Stimulated activated CD4-positive, alpha-beta T cell treated with anti-CD3 and anti-CD28 coated beads, TNF-alpha, amount 100 ng/mL, for 24 hours (primary cell): Measurements from ENCODE around the gene NELFB.

ENCODE experiments used
- DNase-seq, 3 experiments: peaks; one replicate each; pipeline ENCODE4 v3.0.0-alpha.2; 2020; ENCODE audit warnings: low read depth in 3 of 3

Gene NELFB

DNA sequence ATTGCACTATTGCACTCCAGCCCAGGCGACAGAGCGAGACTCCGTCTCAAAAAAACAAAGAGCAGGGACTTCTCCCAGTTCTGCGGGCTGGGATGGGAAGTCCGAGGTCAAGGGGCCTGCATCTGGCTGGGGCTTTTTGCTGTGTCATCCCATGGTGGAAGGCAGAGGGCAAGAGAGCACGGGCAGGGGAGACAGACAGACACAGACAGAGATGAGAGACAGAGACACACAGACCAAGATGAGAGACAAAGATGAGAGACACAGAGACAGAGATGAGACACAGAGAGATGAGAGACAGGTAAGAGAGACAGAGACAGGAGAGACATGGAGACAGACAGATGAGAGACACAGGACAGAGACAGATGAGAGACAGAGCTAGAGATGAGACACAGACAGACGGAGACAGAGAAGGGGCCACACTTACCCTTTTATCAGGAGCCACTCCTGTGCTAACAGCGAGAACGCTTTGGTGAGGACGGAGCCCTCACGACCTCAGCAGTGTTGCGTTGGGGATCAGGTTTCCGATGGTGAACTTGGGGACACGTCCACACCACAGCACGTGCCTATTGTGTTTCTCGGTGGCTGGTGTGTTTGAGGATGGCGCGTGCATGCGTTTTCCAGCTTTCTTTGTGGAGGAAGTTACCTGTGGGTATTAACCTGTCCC lies 13.5 kb downstream of the NELFB start:
- no peak for DNase-seq

DNA sequence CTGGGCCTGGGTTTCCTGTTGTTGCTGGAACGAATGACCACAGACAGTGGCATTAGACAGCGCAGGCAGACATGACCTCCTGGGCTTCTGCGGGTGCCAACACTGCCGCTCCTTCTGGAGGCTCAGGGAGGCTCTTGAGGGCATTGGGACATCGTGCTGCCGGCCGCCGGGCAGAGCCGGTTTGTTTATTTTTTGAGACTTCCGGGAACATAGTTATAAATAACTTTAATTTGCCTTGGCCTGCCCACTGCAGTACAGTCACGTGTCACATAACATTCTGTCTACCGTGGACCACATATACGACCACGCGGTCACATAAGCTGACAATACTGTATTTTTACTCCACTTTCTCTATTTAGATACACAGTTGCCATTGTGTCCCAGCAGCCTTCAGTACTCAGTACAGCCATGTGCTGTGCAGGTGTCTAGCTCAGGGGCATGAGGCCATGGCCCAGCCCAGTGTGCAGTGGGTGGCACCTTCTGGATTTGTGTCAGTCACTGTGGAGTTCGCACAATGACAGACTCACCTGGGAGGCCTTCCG lies 14.2 kb downstream of the NELFB start:
- no peak for DNase-seq

DNA sequence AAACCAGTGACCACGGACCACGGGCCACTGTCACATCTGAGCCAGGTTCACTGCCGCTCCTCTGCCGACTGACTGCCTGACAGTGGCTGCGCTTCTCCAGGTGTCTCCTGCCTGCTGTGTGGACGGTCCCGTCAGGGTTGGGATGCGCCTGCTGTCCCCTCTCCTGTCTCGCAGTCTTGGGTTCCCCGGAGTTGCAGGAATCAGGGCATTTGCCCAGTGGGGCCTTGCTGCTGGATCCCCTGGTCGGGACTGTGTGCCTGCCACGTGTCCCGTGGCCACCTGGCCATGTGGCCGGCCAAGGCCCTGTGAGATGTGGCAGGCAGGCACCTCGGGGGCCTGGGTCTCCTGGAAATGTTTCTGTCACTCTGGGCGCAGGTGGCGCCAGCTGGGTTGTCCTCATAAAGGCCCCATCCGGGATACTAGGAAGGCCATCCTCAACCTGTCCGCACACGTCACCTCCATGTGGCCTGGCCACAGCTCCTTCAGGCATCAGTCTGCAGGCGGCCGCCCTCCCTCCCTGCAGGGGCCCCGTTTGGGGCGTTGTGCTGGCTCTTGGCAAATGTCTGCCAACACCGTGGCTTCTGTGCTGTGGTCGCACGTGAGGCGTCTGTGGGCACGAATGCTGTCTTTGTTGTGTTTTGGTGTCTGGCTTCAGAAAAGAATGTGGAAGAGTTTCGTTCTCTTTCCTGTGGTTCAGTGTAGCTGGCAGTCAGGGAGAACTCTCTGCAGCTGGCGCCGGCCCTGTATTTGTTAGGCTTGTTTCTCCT lies 16.0 kb downstream of the NELFB start:
- no peak for DNase-seq

- DNase-seq, result no peak
Measured at GRCh38 chr9:137271696-137272076, 16.6 kb downstream of the NELFB start.

DNA sequence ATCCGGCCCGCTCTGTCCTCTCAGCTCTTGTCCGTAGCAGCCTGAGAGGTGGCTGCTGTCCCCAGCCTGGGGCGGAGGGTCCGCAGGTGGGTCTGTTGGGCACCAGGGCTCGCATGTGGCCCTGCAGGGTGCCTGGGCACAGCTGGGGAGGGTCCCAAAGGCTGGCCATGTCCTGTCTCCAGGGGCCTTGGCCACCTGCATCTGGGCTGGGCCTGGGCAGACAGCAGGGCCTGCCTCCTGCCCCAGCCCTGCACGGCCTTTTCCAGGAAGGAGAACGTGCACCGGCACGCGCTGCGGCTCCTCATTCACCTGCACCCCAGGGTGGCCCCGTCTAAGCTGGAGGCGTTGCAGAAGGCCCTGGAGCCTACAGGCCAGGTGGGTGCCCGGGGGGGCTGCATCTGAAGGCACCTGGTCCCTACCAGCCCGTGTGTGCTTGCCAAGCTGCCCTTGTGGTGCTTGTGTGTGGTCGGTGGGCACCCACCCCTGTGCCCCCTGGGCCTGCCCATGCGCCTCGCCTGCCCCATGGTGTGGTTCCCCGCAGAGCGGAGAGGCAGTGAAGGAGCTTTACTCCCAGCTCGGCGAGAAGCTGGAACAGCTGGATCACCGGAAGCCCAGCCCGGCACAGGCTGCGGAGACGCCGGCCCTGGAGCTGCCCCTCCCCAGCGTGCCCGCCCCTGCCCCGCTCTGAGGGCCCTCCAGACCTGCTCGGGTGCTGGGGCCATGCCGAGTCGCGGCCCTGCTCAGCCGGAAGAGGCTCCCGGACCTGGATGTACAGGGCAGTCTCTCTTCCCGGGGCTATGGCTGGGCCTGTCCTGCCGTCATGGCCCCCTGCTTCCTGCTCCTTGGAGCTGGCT lies 17.3 kb downstream of the NELFB start:
- no peak for DNase-seq

- DNase-seq, result no peak
Measured at GRCh38 chr9:137273095-137273490, 18.0 kb downstream of the NELFB start.

GRCh38 chr9:137273611-137274320 lies 18.6 kb downstream of the NELFB start:
- DNase-seq, result no peak

DNA sequence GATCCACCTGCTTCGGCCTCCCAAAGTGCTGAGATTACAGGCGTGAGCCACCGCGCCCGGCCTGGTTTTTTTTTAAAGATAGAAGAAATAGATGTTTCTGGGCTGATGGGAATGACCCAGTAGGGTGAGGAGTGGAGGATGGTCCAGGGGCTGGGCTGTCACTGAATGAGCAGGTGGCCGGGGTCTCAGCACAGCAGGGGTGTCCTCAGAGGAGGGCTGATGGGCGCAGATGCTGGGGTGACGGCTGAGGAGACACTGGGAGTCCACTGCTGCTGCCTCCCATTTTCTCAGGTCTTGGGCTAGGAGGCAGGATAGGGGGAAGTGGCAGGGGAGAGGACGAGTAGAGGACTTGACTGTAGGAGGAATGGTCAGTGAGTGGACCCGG lies 20.1 kb downstream of the NELFB start:
- no peak for DNase-seq

- DNase-seq, result no peak
Measured at GRCh38 chr9:137275588-137276472, 20.7 kb downstream of the NELFB start.

DNA sequence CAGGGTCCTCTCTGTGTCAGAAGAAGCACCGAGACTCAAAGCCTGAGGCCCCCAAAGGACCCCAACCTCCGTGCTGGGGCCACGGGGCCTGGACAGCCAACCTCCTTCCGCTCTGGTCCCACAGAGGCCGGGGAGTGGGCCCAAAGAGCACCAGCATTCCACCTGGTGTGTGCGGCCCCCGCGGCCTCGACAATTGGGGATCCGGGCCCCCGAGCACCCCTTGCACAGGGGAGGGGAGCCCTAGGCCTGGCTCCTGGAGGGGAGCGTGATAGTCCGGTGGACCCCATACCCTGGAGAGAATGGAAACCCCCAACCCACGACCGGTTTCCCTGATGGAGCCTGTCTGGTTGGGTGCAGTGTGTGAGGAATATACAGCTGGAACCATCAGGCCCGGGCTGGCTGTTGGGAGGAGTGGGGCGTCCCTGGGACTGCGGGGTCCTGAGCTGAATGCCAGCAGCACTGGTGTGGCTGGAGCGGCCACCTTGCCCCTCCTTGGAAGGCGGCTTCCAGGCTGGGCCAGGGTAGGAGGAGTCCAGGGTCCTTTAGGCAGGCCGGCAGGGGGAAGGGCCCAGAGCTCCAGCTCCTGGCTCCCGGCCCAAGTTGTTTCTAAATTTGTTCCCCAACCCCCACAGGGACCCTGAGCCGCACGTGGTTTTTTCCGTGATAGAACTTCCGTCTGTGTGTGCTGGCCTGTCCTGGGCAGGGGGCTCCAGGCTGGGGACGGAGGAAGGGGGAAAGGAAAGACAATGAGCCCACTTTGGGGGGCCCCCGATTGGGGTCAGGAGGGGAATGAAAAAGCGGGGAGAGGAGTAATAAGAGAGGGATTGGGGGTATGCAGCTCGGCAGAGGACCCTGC lies 21.6 kb downstream of the NELFB start:
- DNase-seq, result no peak

DNA sequence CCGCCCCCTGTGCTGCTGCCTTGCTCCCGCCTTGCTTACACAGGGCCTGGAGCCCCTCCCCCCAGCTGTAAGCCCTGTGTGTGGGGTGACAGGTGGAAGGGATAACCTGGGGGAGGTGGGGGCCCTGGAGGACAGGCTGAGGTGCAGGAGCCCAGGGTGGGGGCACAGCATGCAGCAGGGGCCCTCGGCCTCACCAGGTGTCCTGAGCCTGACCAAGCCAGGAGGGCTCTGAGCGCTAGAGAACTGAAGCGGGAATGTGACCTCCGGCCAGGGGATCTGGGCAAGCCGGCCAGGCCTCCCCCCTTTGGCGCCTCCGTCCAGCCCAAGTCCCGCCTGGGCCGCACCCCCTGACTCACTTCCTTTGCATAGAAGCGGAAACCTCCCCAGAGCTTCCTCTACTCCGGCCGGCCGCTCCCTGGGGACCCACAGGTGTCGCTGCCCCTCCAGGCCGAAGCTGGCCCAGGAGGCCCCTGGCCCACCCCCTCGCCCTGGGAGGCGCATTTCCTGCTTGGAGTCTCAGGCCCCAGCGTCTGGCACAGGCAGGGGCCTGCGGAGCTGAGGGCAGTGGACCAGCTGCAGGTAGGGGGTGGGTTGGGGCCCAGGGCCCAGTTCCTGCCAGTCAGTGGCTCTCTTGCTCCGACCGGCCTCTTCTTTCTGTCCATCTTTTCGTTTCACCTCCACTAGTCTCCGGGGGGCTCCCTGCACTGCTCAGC lies 22.4 kb downstream of the NELFB start, which contains the start of gene TOR4A:
Gene TOR4A, plus strand, starts transcription at position 398 of the 713 bp plus-strand sequence. CDS start 964 bp downstream, outside the sequence.
- peak in 1 of 3 experiments; percentile 44 for DNase-seq

DNA sequence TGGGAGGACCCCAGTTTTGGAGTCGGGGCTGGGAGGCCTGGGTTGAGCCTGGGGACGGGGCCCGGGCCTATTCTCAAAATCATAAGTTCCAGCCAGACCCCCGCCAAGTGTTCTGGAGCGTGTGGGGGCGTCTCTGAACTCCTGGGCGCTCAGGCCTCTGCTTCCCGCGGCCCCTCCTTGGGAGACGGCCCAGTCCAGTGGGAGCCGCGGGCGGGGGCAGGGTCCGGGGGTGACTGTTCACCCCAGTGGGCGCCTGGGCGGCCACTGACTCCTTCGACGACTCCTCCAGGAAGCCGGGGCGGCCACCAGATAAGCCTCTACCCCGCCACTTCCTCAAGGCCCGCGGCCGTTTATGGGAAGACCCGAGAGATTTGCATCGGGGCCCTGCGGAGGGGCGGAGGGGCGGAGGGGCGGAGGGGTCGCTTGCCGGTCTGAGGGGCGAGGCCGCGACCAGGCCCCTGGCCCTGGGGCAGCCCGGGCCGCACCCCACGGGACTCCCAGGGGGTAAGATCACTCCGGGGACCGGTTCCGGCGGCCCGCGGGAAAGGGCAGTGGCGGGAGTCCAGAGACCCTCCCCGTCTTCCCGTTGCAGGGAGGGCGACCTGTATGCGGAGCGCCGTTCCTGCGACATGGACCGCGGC lies 23.1 kb downstream of the NELFB start:
- DNase-seq, result no peak

DNA sequence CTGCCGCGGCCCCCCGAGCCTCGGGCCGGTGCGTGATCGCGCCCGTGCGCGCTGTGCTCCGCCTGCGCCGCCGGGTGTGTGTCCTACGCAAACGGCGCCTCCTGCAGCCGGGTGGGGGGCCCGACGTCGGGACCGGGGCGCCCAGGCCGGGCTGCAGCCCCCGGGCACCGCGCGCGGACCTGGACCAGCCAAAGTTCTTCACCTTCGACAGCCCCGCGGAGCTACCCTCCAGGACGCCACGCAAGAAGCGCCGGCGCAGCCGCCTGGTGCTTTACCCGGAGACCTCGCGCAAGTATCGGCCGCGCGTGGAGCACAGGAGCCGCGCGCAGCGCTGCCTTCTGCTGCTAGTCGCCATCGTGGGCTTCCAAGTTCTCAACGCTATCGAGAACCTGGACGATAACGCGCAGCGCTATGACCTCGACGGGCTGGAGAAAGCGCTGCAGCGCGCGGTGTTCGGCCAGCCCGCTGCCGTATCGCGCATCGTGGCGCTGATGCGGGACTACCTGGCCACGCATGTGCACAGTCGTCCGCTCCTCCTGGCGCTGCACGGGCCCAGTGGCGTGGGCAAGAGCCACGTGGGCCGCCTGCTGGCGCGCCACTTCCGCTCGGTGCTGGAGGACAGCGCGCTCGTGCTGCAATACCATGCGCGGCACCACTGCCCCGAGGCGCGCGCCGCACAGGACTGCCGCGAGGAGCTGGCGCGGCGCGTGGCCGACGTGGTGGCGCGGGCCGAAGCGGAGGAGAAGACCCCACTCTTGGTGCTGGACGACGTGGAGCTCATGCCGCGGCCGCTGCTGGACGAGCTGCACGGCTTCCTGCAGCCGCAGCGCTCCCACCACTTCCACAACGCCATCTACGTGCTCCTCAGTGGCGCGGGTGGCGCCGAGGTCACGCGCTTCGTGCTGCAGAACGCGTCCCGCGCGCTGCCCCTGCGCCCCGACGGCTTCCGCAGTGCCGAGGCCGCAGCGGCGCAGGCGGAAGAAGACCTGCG lies 23.9 kb downstream of the NELFB start:
- no peak for DNase-seq

DNA sequence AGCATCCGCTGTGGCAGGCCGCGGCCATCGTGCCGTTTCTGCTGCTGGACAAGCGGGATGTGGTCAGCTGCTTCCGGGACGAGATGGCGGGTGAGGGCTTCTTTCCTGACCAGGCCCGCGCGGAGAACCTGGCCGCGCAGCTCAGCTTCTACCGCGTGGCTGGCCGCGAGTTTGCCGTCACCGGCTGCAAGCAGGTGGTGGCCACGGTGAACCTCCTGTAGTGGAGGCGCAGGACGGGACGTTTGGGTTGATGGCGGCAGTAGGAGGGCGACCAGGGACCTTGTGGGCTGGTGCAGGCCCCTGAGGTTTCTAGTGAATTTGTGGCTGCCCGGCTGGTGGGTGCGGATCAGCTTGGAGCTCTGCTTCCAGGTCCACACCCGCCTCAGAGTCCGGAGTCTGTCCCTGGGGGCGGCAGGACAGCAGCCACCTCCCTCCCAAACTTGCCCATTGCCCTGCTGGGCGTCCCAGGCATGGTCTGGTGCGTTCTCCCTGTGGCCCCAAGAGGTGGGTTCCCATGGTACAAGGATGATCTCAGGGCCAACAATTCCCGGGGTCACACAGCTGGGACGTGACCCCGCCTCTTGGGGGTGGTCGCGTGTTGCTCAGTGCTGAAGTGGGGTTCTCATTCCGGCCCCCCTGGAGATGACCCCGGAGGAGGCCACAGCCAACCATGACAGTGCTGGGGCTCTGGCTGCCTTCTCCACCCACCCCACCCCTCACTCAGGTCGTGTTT lies 24.8 kb downstream of the NELFB start:
- DNase-seq, result no peak

DNA sequence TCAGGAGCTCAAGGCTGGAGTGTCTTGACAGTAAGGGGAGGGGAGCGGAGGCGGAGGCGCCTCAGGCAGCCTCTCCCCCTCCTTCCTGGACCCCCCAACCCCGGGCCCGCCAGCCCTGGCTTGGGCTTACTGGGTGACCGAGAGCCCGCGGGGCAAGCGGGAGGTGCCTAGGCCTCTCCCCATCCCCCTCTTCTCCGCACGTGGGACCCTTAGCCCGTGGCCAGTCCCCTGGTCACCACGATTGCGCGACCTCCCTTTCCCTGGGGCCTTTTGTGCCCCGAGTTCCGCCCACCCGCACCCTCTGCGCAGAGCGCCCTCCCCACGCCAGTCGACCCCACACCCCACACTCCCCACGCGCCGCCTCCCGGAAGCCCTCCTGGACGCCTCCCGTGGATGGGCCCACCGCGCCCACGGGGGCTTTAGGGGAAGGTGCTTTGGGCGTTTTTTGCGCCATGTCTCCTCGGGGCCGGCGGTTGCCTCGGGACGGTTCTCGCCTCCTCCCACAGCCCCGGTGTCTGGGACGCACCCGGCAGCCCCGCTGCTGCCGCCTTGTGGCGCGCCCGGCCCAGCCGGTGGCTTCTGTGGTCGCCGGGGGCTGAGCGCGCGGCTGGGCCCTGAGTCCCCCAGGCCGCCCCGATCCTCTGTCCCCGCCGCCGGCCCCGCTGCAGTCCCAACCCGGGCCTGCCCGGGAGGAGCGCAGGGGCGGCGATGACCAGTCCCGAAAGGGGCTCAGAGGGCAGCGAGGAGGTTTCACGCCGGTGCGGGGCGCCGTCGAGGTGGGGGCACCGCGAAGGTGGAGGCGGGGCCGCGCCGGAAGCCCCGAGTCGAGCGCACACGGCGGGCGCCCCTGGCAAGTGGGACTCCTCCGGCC lies 25.6 kb downstream of the NELFB start:
- no peak for DNase-seq
